Dedifferentiated amniotic fluid mesenchymal stem cell (primary cell): Measurements from ENCODE around the gene CUL4A.

Experiments
- DNase-seq: peaks from one replicate; pipeline ENCODE4 v3.0.0-alpha.2; 2016; ENCODE audit errors: extremely low spot score

The CUL4A gene

DNA sequence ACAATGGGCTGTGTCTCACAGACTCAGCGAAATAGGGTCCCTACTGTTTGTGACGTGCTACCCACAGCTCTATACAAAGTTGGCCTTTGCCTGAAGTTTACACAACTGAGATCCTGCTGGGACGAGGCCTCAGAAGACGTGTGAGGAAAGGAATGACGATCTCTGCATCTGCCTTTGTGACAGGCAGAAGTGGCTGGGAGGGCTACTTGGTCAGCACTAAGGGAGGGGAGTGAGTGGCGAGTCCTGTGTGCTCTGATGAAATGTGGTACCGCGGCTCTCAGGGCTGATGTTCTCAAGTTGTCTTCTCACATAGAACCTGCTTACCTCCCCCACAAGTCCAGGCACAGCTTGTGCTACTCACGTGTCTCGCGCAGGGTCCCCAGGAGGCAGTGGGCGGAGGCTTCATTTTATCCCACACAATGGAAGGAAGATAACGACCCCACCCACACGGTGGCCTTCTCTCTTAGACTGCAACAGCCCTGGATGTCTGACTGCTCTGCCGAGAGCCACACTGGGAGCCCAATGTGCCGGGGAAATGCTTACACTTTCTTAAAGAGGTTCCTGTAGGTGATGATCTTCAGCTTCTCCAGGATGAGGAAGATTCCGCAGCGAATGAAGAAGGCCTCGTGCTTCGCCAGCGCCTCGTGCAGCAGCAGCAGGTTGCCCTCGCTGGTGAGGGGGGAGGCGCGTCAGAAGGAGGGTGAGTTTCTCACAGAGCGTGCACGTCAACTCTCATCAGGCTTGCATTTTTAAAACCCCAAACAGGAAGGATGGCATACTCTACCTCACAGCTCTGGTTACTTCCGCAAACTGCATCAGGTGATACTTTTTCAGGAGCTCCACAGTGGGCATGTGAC is 29.8 kb upstream of the CUL4A start:
- DNase-seq, result no peak

DNA sequence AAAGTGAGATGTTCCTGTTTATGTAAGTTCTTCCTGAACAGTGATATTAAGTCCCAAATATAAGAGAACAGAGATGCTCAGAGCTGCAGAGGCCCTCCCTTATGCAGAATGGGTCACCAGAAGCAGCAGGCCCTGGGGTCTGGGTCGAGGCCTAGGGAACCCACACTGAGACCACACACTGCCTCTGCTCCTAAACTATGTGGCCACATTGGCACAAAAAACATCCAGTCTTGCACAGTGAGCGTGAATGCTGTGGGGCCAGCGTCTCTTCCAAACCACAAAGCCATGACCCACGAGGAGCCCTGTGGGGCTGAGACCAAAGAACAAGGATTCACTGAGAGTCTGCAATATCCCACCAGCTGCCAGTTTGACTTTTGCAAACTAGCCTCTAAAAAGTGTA is 27.4 kb upstream of the CUL4A start:
- DNase-seq, result no peak

DNA sequence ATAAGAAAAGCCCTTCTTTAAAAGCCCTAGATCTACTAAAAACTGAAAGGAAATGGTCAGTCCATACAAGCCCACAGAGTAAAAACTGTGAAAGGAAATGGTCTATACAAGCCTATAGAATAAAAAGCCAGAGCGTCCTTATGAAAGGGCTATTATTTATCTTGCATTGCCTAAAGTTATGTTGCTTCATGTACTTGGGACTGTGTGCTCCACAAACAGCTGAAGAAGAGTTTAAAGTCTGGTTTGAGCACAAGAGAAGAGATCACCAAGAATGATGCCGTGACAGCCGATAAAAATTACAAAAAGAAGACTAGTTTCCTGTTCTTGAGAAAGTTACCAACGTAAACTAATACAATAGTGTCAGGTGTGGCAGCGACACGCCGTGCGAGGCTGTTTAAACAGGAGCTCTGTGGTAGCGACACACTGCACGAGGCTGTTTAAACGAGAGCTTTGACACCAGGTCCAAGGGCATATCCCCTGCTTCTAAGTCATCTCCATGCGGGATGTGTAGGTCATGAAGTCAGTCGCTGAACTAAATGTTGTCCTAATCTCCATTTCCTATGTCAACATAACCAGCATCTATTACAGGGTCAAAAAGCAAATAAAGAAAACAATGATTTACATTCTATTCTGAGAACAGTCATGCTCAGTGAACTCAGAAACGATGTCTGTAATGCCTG is 25.8 kb upstream of the CUL4A start:
- no peak for DNase-seq

DNA sequence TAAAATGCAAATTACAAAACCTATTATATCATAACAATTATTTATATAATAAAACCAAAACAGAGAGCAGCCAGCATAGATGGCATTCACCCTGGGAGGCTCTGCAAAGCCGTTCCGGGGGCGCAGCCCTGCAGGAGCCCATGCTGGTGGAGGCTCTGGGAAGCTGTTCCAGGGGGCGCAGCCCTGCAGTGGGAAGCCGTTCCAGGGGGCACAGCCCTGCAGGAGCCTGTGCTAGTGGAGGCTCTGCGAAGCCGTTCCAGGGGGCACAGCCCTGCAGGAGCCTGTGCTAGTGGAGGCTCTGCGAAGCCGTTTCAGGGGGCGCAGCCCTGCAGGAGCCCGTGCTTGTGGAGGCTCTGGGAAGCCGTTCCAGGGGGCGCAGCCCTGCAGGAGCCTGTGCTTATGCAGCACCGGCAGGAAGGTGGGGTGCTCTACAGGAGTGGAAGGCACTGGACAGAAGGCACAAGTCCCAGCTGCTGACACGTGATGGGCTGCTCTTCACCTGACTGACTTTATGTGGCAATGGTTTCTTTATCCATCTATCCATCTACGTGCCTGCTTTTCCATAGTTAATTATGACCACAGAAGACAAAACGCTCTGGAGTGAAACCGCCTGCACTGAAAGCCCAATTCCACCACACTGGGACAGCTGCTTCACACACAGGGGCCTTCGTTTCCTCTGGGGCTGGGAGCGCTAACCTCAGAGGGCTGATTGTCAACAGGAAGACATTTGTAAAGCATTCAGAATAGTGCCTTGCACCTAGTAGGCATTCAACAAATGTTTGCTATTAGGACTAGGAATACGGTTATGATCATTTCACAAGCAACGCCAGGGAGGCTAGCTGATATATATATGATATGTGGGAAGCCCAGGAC is 24.6 kb upstream of the CUL4A start:
- no peak for DNase-seq

DNA sequence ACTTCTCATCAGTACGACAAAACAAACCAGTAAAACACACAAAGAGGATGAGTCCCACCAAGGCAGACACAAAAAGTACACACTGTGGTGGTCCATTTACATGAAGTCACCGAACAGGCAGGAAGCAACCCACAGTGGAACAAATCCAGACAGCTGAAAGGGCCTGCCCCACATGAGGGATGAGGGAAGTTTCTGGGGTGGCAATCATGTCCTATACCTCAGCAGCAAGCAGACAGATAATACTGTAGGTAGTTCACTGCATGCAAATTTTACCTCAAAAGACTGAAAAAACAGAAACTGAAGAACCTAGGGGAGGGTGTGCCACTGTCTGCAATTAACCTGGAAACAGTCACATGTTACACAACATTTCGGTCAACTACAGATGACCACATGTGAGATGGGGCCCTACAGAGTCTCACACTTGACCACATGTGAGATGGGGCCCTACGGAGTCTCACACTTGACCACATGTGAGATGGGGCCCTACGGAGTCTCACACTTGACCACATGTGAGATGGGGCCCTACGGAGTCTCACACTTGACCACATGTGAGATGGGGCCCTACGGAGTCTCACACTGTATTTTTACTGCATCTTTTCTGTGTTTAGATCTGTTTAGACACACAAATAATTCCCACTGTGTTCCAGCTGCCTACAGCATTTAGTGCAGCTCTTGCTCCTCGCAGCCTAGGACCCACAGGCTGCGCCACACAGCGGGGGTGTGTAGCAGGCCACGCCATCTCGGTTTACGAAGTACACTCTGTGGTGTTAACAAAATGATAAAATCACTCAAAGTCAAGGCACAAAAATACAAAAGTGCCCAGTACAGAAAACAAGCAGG is 23.1 kb upstream of the CUL4A start:
- no peak for DNase-seq

DNA sequence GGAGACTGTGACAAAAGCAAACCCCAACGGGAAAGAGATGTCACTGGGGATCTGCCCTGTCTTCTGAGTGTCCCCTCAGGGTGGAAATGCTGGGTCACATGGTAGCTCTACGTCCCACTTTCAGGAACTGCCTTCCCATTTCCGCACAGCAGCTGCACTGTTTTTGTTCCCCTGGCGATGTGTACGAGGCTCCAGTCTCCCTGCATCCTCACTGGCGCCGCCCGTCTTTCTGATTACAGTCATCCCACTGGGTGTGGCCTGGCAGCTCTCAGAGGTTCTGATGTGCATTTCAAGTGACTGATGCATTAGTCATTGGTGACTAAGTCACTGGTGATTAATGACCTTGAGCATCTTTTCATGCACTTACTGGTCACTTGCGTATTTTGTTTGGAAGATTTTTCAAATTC is 22.1 kb upstream of the CUL4A start:
- peak; percentile 97 for DNase-seq

DNA sequence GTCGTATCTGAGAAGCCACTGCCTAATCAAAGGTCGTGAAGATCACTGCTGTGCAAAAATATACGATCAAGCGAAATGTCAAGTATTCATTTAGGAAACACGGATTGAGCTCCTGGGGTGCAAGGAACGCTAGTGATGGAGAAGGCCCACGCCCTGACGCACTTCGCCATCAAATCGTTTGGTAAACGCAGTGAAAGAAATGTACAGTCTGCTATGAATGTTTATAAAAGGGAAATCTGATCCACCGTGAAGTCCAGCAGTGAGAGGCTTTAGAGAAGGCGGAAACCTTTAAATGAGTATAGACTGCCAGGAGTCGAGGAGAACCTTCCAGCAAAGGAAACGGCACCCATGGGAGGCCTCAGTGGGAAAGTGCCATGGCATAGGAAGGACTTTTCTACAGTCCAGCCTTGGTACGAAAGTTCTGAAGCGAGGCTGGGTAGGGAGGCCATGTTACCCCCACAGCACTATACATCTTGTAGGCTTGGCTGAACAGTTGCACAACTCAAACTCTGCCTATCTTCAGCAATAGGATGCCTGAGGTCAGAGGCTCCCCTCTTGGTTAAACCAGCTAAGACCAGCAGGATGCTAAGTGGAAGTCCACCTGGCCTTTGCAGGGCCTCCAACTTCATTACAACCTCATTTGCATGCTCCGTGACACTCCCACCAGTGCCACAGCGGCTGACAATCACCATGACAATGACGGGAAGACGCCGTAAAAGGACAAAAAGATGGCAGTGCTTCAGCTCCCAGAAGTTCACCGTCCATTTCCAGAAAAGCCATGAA is 21.3 kb upstream of the CUL4A start:
- DNase-seq, result no peak

DNA sequence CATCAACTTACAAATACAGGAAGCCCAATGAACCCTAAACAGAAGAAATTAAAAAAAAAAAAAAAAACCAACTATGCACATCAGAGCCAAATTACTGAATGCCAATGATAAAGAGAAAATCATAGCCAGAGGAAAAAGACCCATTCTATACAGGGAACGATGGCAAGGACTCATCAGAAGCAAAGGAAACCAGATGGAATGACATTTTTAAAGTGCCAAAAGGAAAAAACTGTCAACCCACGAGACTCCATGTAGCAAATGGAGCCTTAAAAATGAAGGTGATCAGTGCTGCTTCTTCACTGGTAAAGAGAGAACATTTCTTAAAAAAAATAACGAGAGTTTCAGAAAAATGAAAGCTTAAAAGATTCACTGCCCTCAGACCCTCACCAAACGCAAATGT is 19.2 kb upstream of the CUL4A start:
- no peak for DNase-seq

DNA sequence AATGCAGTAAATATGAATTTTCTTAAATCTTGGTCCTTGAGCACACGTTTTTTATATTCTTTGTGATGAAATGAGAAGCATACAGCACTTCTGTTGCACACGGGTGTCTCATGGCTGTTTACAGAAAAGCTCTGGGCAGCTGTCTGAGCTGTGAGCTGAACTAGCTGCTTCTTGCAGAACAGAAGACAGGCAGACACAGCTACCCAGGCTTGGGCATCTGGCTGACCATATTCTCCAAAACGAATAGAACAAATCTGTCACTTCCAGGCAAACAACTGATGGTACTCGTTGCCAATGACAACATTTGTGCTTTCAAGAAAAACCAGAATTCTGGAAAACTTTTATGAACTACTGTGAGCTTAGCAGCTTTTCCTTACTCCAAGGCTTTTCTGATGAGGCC is 17.1 kb upstream of the CUL4A start:
- no peak for DNase-seq

DNA sequence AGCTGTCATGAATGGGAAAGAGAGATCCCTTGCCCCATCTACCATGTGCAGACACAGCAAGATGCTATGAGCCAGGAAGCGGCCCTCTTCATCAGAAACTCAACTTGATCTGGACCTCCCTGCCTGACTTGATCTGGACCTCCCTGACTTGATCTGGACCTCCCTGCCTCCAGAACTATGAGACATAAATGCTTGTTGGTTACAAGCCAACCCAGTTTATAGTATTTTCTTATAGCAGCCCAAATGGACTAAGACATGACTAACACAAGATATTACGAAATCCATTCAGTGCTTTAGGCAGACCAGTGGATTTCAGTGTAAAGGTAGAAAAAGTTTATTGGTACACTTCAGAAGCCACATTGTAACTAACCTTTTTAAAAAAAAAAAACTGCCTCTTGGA is 16.5 kb upstream of the CUL4A start:
- no peak for DNase-seq

DNA sequence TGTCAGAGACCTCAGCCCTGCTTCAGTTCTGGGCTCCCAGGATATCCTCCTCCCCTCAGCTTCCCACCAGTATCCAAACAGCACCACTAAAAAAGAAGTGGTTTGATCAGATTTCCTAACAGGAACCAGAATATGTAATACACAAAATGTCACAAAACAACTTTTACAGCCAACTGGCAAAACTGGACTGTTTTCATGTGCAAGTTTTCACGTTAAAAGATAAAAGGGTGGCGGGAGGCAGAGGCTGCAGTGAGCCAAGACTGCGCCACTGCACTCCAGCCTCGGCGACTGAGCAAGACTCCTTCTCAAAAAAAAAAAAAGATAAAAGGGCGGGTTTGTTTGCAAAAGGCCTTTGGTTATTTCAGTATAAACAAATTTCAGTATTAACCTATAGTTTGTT is 14.1 kb upstream of the CUL4A start:
- DNase-seq, result no peak

DNA sequence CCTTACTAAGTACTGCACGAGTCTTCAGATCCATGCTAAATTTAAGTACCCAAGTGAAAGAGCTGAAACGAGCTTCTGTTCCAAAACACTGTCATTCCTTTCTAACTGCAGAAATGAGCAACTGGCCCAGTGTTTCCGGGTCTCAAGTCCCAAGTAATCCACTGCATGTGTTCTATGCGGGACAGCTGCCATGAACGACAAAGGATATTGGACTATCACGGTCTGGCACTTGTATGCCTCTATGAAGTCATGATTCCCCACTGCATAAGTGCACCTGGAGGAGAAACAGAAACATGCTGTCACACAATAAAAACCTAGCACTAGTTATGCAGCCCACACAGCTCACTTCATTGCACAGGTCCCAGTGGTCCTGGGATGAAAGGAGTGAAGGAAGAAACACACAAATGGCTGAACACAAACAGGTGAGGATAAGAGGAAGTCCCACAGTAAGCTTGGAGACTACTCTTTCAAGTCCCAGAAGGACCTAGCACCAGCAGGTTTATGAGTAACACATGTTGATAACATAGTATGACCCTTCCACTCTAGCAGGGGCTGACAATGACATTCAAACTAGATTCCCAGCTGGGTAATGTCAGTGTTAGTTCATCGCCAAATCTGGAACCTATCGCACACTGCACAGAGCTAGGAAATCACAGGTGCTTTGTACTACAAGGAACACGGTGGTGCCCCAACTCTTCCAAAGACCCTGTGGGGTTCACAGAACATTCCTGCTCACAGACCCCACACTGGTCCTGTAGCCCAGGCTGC is 12.3 kb upstream of the CUL4A start:
- no peak for DNase-seq

DNA sequence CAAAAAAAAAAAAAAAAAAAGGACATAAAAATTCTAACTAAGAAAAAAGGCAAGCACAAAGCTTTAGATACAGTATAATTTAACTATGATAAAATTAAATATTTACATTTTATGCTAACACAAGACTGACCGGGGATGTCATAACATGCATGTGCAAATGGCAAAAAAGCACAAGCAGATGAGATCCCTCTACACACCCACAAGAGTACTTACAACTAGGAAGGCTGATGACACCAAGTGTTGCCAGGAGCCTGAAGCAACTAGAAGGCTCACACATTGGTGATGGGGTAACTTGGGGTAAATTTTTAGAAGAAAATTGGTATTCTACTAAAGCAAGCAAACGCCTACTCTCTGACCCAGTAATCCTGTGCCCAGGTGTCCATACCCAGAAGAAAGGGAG is 7.6 kb upstream of the CUL4A start:
- DNase-seq, result no peak

DNA sequence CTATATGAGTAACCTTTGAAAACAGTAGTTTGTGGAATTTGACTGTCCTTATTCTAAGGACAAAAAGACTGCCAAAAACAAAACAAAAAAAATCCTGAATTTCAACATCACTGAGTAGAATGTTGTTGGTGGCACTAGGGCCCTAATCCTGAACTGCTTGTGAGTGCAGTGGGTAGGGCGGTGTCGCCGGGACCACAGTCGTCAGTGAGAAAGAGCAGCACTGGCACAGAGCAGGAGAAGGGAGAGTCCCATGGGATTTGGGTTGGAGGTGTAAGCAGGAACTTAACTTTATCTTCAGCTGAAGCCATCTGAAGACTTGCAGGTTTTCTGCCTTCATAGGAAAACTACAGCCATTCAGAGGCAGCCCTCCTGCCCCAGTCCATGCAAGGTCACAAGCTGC is 6.5 kb upstream of the CUL4A start:
- no peak for DNase-seq

DNA sequence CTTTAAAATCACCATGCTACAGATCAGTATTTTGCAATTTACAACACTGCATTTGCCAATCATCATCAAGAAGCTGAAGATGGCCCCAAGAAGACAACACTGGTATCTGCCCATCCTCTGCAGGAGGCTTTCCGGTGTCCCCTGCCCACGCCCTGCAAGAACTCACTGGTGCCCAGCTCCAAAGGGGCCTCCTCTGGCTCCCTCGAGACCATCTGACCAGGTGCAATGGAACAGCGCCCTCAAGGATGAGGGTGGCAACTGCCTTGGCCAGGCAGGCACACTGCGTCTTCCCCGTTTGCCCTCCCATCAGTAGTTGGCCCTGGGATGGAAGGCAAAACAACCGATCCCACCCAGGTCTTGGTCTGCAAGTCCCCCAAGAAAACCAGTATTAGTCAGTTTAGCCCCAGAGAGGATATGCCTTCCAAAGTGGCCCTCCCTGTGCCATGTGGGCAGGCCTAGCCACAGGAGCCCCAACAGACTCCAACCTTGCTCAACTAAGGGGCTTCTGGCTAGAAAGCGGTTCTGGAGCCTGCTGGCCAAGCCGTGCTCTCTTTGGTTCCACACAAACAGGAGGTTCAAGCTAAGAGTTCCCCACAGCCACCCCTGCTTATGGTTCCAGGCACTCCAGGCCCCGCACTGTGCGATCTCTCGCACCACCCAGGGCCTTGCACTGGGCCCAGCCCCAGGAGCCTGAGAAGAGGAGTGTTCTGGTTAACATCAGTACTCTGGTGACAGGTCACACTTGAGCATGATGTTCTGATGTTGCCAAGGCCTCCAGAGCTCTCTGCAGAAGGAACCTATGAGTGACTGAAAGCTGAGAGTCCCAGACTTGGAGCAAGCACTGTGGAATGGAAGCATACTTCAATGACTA is 5.7 kb upstream of the CUL4A start:
- DNase-seq, result no peak

DNA sequence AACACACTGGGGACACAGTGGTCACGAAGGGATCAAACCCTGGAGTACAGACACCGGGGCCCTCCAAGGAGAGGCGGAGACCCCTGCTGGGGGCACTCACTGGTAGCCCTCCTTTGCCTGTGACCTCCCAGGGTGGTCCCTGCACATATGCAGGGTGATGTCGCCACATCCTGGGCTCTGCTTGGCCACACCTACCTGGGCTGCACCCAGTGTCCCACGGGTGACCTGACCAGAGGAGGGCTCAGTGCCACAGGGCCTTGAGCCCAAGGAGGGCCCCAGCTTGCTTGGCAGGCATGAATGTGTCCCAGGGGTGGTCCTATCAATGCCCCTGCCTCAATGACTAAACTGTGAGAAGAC is 5.1 kb upstream of the CUL4A start:
- no peak for DNase-seq

DNA sequence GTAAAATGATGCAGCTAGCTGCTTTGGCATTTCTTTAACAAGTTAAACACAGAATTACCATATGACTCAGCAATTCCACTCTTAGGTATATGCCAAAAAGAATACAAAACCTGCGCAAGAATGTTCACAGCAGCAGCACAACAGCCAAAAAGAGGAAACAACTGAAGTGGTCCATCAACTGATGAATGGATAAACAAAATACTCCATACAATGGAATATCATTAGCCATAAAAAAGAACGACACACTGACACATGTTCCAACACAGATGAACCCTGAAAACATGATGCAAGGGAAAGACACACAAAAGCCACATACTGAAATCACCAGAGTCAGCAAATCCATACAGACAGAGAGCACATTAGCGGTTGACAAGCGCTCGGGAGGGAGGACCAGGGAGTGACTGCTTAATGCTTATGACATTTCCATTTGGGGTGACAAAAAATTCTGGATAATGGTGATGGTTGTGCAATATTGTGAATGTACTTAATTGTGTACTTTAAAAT is 3.9 kb upstream of the CUL4A start:
- peak; percentile 28 for DNase-seq

DNA sequence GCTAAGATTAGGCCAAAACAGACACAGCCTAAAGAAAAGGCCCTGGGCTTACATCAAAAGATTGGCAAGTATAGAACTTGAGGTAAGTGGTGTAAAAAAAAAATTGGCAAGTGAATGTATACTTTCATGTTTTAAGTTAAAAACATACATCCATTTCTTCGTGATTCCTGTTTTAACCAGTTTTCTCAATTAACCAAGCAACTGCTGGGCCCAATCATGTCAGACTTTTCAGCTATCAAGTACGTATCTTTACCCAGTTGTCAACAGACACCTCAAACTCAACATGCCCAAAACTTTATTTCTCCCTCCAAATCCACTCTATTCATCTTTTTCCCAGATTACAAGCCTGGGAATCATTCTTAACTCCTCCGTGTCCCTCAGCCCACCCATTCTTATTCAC is 2.0 kb upstream of the CUL4A start:
- no peak for DNase-seq

DNA sequence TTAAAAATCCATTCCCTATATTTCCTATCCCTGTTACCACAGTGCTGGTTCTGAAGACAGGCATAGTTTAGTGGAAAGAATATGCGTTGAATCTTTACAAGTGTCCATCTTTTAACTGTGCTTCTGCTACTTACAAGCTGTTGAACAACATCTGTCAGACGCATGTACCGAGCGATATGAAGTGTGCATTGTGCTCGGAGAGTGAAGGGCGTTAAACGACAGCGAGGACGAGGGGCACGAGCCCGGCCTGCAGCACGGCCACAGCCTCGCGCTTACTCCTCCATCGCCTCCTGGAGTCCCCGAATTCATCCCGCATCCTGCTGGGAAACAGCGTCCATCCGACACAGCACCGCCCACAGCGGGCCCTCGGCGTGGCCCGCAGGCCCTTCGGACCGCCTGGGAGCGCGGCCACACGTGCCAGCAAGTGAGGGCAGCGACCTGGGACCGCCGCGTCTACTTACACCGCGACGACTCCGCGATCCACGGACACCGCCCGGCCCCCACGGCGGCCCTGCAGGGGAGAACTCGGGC is 1.5 kb upstream of the CUL4A start:
- DNase-seq, result peak; percentile 15
